ENCODE data around the gene CACNA2D4. TPM values are rescaled to one million over a fixed set of nuclear protein-coding genes. Genes with fewer than 3 reads are reported as not detected.

The CACNA2D4 gene
- total RNA-seq, 2 donors from 2014 or later: 13.7 to 23.0 TPM

GRCh38 chr12:1847411-1847810 lies 71.0 kb downstream of the CACNA2D4 start:
- Mint-ChIP-seq H3K9me3 (no peaks in the 10 kb centered on the region), H3K36me3 (ENCODE audit: low read depth) (no peaks in the 10 kb centered on the region), H3K4me3 (no peak overlapping the region), H3K27ac (no peak overlapping the region), H3K4me1 (no peaks in the 10 kb centered on the region), H3K27me3 (peaks cover 12% of the 10 kb centered on the region)
- no peak for ATAC-seq (replicated peaks)

GRCh38 chr12:1846421-1847405 lies 71.7 kb downstream of the CACNA2D4 start:
- Mint-ChIP-seq H3K4me1 (no peaks in the 10 kb centered on the region), H3K9me3 (no peaks in the 10 kb centered on the region), H3K4me3 (no peak overlapping the region), H3K27me3 (peaks cover 12% of the 10 kb centered on the region), H3K27ac (no peak overlapping the region), H3K36me3 (ENCODE audit: low read depth) (no peaks in the 10 kb centered on the region)
- no peak for ATAC-seq (replicated peaks)

- H3K9me3 Mint-ChIP-seq: no peaks in the 10 kb centered on the region
- no peak for ATAC-seq (replicated peaks)
- H3K4me1 Mint-ChIP-seq: no peaks in the 10 kb centered on the region
- no peak overlapping the region for H3K27ac Mint-ChIP-seq
- no peak overlapping the region for H3K4me3 Mint-ChIP-seq
- peaks cover 12% of the 10 kb centered on the region for H3K27me3 Mint-ChIP-seq
- no peaks in the 10 kb centered on the region for H3K36me3 Mint-ChIP-seq (ENCODE audit: low read depth)
Observed at GRCh38 chr12:1845886-1846285, 72.6 kb downstream of the CACNA2D4 start.

GRCh38 chr12:1845427-1845826 lies 73.0 kb downstream of the CACNA2D4 start:
- H3K4me1 Mint-ChIP-seq: no peaks in the 10 kb centered on the region
- ATAC-seq (replicated peaks): no peak
- H3K27ac Mint-ChIP-seq: no peak overlapping the region
- H3K36me3 Mint-ChIP-seq (ENCODE audit: low read depth): no peaks in the 10 kb centered on the region
- H3K27me3 Mint-ChIP-seq: peaks cover 12% of the 10 kb centered on the region
- H3K9me3 Mint-ChIP-seq: no peaks in the 10 kb centered on the region
- H3K4me3 Mint-ChIP-seq: no peak overlapping the region

GRCh38 chr12:1844661-1845409 lies 73.6 kb downstream of the CACNA2D4 start:
- H3K27me3 Mint-ChIP-seq: peaks cover 12% of the 10 kb centered on the region
- H3K4me3 Mint-ChIP-seq: no peak overlapping the region
- ATAC-seq (replicated peaks): no peak
- no peaks in the 10 kb centered on the region for H3K9me3 Mint-ChIP-seq
- H3K36me3 Mint-ChIP-seq (ENCODE audit: low read depth): no peaks in the 10 kb centered on the region
- H3K27ac Mint-ChIP-seq: no peak overlapping the region
- no peaks in the 10 kb centered on the region for H3K4me1 Mint-ChIP-seq

GRCh38 chr12:1844223-1844622 lies 74.2 kb downstream of the CACNA2D4 start:
- H3K27ac Mint-ChIP-seq: no peak overlapping the region
- no peak for ATAC-seq (replicated peaks)
- H3K9me3 Mint-ChIP-seq: no peaks in the 10 kb centered on the region
- no peaks in the 10 kb centered on the region for H3K4me1 Mint-ChIP-seq
- H3K36me3 Mint-ChIP-seq (ENCODE audit: low read depth): no peaks in the 10 kb centered on the region
- H3K4me3 Mint-ChIP-seq: no peak overlapping the region
- H3K27me3 Mint-ChIP-seq: peaks cover 12% of the 10 kb centered on the region

- no peaks in the 10 kb centered on the region for H3K4me1 Mint-ChIP-seq
- peaks cover 9% of the 10 kb centered on the region for H3K27me3 Mint-ChIP-seq
- no peaks in the 10 kb centered on the region for H3K36me3 Mint-ChIP-seq (ENCODE audit: low read depth)
- no peak for ATAC-seq (replicated peaks)
- H3K9me3 Mint-ChIP-seq: no peaks in the 10 kb centered on the region
- H3K27ac Mint-ChIP-seq: no peak overlapping the region
- no peak overlapping the region for H3K4me3 Mint-ChIP-seq
Observed at GRCh38 chr12:1843641-1844005, 74.8 kb downstream of the CACNA2D4 start.

GRCh38 chr12:1842905-1843640 lies 75.4 kb downstream of the CACNA2D4 start:
- no peaks in the 10 kb centered on the region for H3K9me3 Mint-ChIP-seq
- H3K27ac Mint-ChIP-seq: no peak overlapping the region
- peaks cover 9% of the 10 kb centered on the region for H3K27me3 Mint-ChIP-seq
- ATAC-seq (replicated peaks): no peak
- no peaks in the 10 kb centered on the region for H3K4me1 Mint-ChIP-seq
- no peaks in the 10 kb centered on the region for H3K36me3 Mint-ChIP-seq (ENCODE audit: low read depth)
- H3K4me3 Mint-ChIP-seq: no peak overlapping the region

- ATAC-seq (replicated peaks): no peak
- H3K9me3 Mint-ChIP-seq: no peaks in the 10 kb centered on the region
Observed at GRCh38 chr12:1842183-1842904, 76.1 kb downstream of the CACNA2D4 start.

GRCh38 chr12:1841586-1842182 lies 76.8 kb downstream of the CACNA2D4 start:
- no peaks in the 10 kb centered on the region for H3K4me1 Mint-ChIP-seq
- H3K27ac Mint-ChIP-seq: no peak overlapping the region
- no peak for ATAC-seq (replicated peaks)
- peaks cover 9% of the 10 kb centered on the region for H3K27me3 Mint-ChIP-seq
- no peak overlapping the region for H3K4me3 Mint-ChIP-seq
- H3K36me3 Mint-ChIP-seq (ENCODE audit: low read depth): no peaks in the 10 kb centered on the region
- H3K9me3 Mint-ChIP-seq: no peaks in the 10 kb centered on the region

More at GRCh38 chr12:1842183-1842904, 76.1 kb downstream of the CACNA2D4 start:
- no peaks in the 10 kb centered on the region for H3K4me1 Mint-ChIP-seq
- H3K4me3 Mint-ChIP-seq: no peak overlapping the region
- no peaks in the 10 kb centered on the region for H3K36me3 Mint-ChIP-seq (ENCODE audit: low read depth)
- no peak overlapping the region for H3K27ac Mint-ChIP-seq
- H3K27me3 Mint-ChIP-seq: peaks cover 9% of the 10 kb centered on the region

- Mint-ChIP-seq H3K9me3 (no peaks in the 10 kb centered on the region), H3K4me3 (no peak overlapping the region), H3K27me3 (peaks cover 9% of the 10 kb centered on the region), H3K4me1 (no peaks in the 10 kb centered on the region), H3K27ac (no peak overlapping the region), H3K36me3 (ENCODE audit: low read depth) (no peaks in the 10 kb centered on the region)
- no peak for ATAC-seq (replicated peaks)
Observed at GRCh38 chr12:1840981-1841425, 77.4 kb downstream of the CACNA2D4 start.

- Mint-ChIP-seq H3K36me3 (ENCODE audit: low read depth) (no peaks in the 10 kb centered on the region), H3K9me3 (no peaks in the 10 kb centered on the region), H3K4me3 (no peak overlapping the region), H3K27me3 (peaks cover 10% of the 10 kb centered on the region), H3K4me1 (no peaks in the 10 kb centered on the region), H3K27ac (no peak overlapping the region)
- ATAC-seq (replicated peaks): no peak
Observed at GRCh38 chr12:1839956-1840951, 78.2 kb downstream of the CACNA2D4 start.

- Mint-ChIP-seq H3K27me3 (peaks cover 7% of the 10 kb centered on the region), H3K9me3 (no peaks in the 10 kb centered on the region), H3K27ac (no peak overlapping the region), H3K4me3 (no peak overlapping the region), H3K4me1 (no peaks in the 10 kb centered on the region), H3K36me3 (ENCODE audit: low read depth) (no peaks in the 10 kb centered on the region)
- no peak for ATAC-seq (replicated peaks)
Observed at GRCh38 chr12:1839464-1839863, 79.0 kb downstream of the CACNA2D4 start.

All from activated T-helper 17 cell treated with anti-CD3 and anti-CD28 coated beads, Interleukin-2, amount 50 U/mL, for 72 hours (primary cell).